HG03280 (cell line): ENCODE measurements around the gene KBTBD3.
A peak's percentile ranks its signal among the peaks of the same experiment; 100 is the strongest.
"Not testable (repeated sequence)": the region's sequence is repeated elsewhere in the genome, so short reads cannot be mapped to it uniquely, and the experiment has no call there.

ENCODE experiments used
- ATAC-seq: cut with Tn5 transposase; IDR thresholded peaks from one replicate; pipeline ENCODE4 v1.9.1; 2021; ENCODE audit warnings: mild to moderate bottlenecking, moderate library complexity; ENCODE audit not compliant: unreplicated experiment

Gene KBTBD3

GRCh38 chr11:106061954-106062949, 14.9 kb downstream of the KBTBD3 start:
- ATAC-seq, result no peak

- ATAC-seq, result no peak
Measured at GRCh38 chr11:106061249-106061784, 15.8 kb downstream of the KBTBD3 start.

- ATAC-seq, result no peak
Measured at GRCh38 chr11:106059617-106060016, 17.5 kb downstream of the KBTBD3 start.

- not testable (repeated sequence) for ATAC-seq
Measured at GRCh38 chr11:106058377-106058776, 18.8 kb downstream of the KBTBD3 start.

GRCh38 chr11:106051103-106051502, 26.0 kb downstream of the KBTBD3 start:
- ATAC-seq, result no peak

GRCh38 chr11:106049727-106050476, 27.2 kb downstream of the KBTBD3 start:
- no peak for ATAC-seq

GRCh38 chr11:106047631-106048030, 29.5 kb downstream of the KBTBD3 start:
- ATAC-seq, result no peak

GRCh38 chr11:106043540-106043939, 33.6 kb downstream of the KBTBD3 start:
- ATAC-seq, result no peak

- ATAC-seq, result no peak
Measured at GRCh38 chr11:106032861-106033260, 44.3 kb downstream of the KBTBD3 start.

GRCh38 chr11:106031936-106032335, 45.2 kb downstream of the KBTBD3 start:
- ATAC-seq, result no peak

GRCh38 chr11:106031202-106031810, 45.8 kb downstream of the KBTBD3 start:
- ATAC-seq, result no peak

GRCh38 chr11:106030609-106031008, 46.5 kb downstream of the KBTBD3 start:
- no peak for ATAC-seq

GRCh38 chr11:106022795-106023275, 54.3 kb downstream of the KBTBD3 start:
- ATAC-seq, result no peak

GRCh38 chr11:106021967-106022794, 55.0 kb downstream of the KBTBD3 start, which contains the start of gene MSANTD4:
MSANTD4 (minus strand) TSS chr11:106022240; CDS start chr11:106010917, 11,323 bp downstream.
- peak; percentile 98 for ATAC-seq

GRCh38 chr11:106021181-106021966, 55.8 kb downstream of the KBTBD3 start:
- peak; percentile 7 for ATAC-seq

GRCh38 chr11:106017093-106017492, 60.1 kb downstream of the KBTBD3 start:
- no peak for ATAC-seq

- ATAC-seq, result no peak
Measured at GRCh38 chr11:106015066-106015465, 62.1 kb downstream of the KBTBD3 start.

GRCh38 chr11:106014620-106015019, 62.5 kb downstream of the KBTBD3 start:
- no peak for ATAC-seq

- ATAC-seq, result no peak
Measured at GRCh38 chr11:106014035-106014434, 63.1 kb downstream of the KBTBD3 start.
